Stimulated activated CD8-positive, alpha-beta memory T cell treated with anti-CD3 and anti-CD28 coated beads, Interleukin-2, amount 100 ng/mL, for 1 hour (primary cell): ENCODE results near the gene APBA2.

ENCODE experiments used
- DNase-seq, 2 donors: peaks; one replicate each; pipeline ENCODE4 v3.0.0-alpha.2; 2020; ENCODE audit warnings: low read depth in 2 of 2

APBA2 gene

GRCh38 chr15:28983432-28984311, 97.9 kb downstream of the APBA2 start:
- DNase-seq = no peak

- DNase-seq = no peak
These were observed 98.9 kb downstream of the APBA2 start for GRCh38 chr15:28984421-28985315.

DNA sequence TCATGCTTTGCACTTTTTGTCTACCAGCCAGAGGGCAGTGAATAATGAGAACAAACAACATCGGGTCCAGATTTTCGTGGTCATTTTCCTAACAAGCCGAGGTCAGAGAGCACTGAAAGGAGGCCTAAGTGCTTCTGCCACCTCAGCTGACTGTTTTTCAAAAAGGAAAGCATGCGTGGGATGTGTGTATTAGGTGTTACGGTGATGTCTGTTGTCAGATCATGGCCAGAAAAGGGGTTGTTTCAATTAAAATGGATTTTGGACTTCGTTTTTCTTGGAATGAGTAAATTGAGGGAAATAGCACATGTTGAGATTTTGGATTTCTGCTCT, 99.5 kb downstream of the APBA2 start:
- no peak for DNase-seq

DNA sequence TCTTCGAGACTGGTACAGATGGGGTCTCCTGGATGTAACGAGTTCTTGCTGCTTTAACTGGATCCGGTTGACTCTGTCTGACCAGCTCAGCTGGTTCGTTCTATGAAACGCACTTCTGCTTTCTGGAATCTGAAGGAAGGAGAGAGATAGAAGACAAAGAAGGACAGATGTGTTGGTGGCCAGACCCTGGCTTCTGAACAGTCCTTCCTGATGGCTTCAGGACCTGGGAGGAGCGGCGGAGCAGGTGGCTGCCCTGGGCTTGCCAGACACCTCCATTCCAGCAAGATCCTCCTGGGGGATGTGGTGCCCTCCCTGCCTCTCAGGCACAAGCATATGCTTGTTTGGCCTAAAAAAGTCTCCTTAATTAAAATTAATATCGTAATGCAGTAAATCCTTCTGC, 99.9 kb downstream of the APBA2 start:
- DNase-seq = no peak

- no peak for DNase-seq
These were observed 100.3 kb downstream of the APBA2 start for GRCh38 chr15:28986108-28986507.

- DNase-seq = no peak
These were observed 101.0 kb downstream of the APBA2 start for GRCh38 chr15:28986726-28987125.

GRCh38 chr15:28987337-28987736, 101.6 kb downstream of the APBA2 start:
- DNase-seq = no peak

DNA sequence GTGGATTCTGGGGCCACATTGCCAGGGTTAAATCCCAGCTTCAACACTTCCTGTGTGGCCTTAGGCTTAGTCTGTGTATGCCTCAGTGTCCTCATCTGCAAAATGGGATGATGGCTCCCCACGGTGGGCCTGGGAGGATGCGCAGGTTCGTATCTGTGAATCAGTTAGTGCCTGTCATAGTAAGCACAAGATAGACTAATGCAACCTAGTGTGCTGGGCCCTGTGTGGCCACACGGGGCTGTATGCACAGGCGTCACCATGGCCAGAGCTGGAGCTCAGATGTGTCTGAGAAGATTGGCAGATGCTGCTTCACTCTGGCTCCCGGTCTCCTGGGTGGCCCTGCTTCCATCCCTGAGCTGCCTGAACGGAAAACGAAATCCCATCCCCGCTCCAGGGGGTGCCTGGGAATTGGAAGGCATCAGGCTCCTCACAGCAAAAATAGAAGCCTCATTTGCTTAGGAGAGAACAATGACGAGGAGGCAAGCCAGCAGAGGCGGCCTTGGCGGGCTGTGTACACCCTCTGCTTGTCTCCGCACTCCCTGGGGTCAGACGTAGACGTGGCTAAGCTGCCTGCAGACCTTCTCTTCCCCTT, 103.6 kb downstream of the APBA2 start:
- no peak for DNase-seq

- no peak for DNase-seq
These were observed 104.1 kb downstream of the APBA2 start for GRCh38 chr15:28989896-28990295.

GRCh38 chr15:28990390-28990789, 104.6 kb downstream of the APBA2 start:
- DNase-seq = no peak

- DNase-seq = no peak
These were observed 105.7 kb downstream of the APBA2 start for GRCh38 chr15:28991236-28992171.

GRCh38 chr15:28992336-28992864, 106.6 kb downstream of the APBA2 start:
- DNase-seq = no peak

GRCh38 chr15:28993051-28993719, 107.4 kb downstream of the APBA2 start:
- DNase-seq = no peak

DNA sequence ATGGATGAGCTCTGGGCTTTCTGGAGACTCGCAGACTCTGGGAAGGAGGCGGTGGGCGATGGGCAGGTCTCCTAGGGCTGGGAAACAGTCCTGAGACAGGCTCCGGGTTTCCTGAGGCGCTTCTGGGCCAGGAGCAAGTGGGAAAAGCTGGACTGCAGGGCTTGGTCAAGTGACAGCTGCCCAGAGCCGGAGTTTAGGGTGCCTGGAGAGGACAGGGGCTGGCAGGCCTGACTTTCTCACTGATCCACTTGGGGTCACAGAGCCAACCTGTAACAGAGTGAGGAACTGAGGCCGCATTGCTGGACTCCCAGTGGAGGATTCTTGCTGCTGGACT, 107.9 kb downstream of the APBA2 start:
- DNase-seq = no peak

GRCh38 chr15:28994142-28994830, 108.5 kb downstream of the APBA2 start:
- peak in 1 of 2 donors; percentile 34 for DNase-seq

GRCh38 chr15:28994831-28995596, 109.2 kb downstream of the APBA2 start:
- DNase-seq = no peak

DNA sequence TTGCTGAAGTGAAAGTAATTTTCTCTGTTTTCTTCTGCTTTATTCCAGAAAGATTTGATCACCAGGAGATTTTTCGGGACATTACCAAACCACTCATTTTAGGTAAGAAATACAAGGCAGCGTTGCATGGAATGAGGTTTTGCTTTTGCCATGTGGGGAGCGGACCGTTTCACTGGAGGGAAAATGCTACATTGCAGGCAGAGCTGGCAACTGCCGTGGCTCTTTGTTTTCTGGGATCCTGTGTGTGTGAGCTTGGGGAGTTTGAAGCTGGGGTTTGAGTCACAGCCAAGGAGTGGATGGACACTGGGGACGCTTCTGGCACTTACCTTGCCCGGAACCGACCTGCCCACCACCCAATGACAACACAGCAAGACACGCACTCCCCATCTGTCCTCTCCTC, 109.9 kb downstream of the APBA2 start:
- DNase-seq = no peak

DNA sequence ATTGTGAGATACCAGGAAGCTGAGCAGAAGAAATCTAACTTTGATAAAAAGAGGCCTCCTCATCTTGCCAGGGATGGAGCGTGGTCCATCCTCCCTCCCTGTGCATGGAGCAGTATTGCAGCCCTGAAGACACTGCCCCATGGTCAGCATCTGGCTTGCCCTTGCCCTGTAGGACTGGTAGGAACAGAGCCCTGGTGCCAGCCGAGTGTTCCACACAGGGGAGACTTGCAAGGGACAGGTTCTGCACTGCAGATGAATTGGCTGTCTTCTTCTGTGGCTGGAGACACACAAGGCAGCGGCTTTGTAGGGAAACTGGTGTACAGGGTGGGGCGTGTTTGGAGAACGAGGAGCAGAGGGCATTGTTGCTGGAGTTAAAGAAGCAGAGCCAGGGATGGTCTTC, 110.5 kb downstream of the APBA2 start:
- DNase-seq = no peak

DNA sequence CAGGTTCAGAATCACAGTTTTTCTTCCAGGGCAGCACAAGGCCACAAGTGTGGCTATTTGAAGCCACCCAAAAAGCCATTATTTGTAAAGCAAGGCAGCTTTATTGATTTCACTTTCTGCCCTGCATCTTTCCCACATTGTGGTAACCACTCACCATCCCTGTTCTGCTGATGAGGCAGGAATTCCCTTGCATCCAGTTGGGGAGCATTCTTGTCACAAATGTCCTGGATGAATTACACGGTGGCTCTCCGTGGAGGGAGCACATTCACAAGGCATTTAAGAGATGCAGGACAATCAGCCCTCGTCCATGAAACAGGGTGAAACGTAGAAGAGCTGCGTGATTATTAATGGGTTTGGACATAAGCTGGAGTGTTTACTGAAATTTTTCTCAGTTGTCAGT, 111.2 kb downstream of the APBA2 start:
- no peak for DNase-seq
